ENCODE data around the gene SYCP2L.

The SYCP2L gene

DNA sequence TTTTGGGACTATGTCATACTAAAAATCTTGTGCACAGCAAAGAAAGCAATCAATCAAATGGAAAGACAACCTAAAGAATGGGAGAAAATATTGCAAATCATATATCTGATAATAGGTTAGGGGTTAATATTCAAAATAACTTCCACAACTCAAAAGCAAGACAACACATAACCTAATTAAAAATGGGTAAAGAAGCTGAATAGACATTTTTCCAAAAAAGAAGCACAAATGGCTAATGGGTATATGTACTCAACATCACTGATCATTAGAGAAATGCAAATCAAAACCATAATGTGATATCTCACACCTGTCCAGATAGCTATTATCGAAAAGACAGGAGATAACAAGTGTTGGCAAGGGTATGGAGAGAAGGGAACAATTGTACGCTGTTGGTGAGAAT is 53.0 kb downstream of the SYCP2L start:
- no peak overlapping the region for H3K4me3 ChIP-seq (ENCODE audit: low read length)
- TF ChIP-seq, protein P1, sequence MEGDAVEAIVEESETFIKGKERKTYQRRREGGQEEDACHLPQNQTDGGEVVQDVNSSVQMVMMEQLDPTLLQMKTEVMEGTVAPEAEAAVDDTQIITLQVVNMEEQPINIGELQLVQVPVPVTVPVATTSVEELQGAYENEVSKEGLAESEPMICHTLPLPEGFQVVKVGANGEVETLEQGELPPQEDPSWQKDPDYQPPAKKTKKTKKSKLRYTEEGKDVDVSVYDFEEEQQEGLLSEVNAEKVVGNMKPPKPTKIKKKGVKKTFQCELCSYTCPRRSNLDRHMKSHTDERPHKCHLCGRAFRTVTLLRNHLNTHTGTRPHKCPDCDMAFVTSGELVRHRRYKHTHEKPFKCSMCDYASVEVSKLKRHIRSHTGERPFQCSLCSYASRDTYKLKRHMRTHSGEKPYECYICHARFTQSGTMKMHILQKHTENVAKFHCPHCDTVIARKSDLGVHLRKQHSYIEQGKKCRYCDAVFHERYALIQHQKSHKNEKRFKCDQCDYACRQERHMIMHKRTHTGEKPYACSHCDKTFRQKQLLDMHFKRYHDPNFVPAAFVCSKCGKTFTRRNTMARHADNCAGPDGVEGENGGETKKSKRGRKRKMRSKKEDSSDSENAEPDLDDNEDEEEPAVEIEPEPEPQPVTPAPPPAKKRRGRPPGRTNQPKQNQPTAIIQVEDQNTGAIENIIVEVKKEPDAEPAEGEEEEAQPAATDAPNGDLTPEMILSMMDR (conservative IDR thresholded peaks at IDR 0.05; ENCODE audit: low read length), result no peak
- DNase-seq (ENCODE audit: low read depth), result no peak

DNA sequence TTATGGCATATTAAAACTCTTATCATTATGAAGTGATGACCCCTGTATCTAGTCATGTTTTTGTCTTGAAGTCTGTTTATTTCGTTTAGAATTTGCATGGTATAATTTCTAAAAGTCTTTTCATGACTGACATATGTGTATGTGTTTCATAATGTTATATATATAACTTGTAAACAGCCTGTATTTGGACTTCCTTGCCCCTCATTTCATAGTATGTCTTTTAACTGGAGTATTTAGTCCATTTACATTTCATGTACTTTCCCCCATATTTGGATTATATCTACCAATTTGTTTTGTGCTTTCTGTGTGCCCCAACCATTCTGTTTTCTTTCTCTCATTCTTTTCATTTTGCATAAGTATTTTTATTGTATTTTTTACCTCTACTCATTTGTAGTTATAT is 59.0 kb downstream of the SYCP2L start:
- TF ChIP-seq, protein P1 (conservative IDR thresholded peaks at IDR 0.05; ENCODE audit: low read length), result no peak
- H3K4me3 ChIP-seq (ENCODE audit: low read length), result no peak overlapping the region
- no peak for DNase-seq (ENCODE audit: low read depth)

DNA sequence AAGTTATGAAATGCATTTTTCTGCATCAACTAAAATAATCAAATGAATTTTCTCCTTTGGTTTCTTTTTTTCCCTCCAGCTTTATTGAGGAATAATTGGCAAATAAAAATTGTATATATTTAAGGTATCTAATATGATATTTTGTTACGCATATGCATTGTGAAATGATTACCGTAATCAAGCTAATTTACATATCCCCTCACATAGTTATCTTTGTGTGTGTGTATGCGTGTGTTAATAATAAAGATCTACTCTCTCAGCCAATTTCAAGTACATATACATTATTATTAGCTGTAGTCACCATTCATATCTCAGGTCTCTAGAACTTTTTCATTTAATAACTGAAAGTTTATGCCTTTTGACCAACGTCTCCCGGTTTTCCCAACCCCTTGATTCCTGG is 61.1 kb downstream of the SYCP2L start:
- TF ChIP-seq, protein P1 (conservative IDR thresholded peaks at IDR 0.05; ENCODE audit: low read length), result no peak
- DNase-seq (ENCODE audit: low read depth), result no peak
- no peak overlapping the region for H3K4me3 ChIP-seq (ENCODE audit: low read length)

DNA sequence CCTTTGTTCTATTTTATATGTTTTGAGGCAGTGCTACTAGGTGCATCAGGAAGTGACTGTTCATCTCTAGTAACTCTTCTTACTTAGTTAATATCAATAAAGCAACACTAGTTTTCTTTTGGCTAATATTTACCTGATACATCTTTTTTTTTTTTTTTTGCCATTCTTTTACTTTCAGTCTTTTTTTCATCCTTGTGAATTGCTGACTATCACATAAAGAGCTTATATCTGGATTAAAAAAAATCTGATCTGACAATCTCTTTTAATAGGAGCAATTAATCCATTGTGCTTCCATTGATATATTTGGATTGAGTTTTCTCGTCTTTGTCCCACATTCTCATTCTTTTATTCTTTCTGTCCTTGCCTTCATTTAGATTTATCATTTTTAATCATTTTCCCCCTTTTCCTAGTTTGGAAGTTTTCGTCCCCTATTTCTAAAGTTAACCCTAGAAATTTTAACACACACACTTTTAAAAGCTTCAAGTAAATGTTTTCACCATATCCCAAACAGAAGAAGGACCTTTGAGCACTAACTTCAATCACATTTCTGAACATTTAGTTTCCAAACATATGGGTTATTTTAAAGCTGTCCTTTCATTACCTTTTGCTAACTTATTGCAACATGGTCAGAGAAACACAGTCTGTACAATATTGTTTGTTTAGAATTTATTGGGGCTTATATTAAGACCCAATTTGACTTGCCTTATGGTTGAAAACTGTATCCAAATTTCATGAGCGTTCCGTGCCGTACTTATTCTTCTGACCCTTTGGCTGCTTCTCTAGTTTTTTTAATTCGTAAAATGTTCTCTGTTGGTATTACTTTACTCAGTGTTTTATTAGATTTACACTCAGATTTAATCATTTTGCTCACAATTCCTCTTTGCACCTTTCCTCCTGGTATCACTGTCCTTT is 63.0 kb downstream of the SYCP2L start:
- no peak for DNase-seq (ENCODE audit: low read depth)
- H3K4me3 ChIP-seq (ENCODE audit: low read length), result no peak overlapping the region
- TF ChIP-seq, protein P1 (conservative IDR thresholded peaks at IDR 0.05; ENCODE audit: low read length), result no peak

DNA sequence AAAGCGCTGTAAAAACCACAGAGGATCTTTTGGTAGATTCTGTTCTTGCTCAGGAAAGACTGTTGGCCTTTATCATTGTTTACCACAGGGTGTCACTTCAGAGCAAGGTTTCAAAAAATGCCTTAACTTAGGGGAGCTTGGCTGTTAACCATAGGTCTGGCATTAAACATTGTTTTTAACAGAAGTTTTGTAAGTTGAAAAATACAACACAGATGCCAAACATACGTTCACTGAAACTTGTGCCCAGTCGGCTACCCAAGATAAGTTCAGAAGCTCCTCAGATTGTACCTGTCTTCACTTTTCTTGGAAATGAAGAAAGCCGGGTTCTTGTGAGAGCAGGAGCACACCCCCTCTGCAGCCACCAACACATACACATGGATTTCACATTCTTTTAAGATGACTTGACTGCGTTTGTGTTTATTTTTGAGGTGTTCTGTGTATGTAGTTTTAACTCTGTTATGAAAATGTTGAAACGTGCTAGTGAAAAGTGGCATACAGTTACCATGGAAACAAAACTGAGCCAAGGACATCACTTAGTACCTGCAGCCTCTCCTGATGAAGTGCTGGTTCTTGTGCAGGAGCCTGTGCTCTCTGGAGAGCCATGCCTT is 64.9 kb downstream of the SYCP2L start:
- no peak overlapping the region for H3K4me3 ChIP-seq (ENCODE audit: low read length)
- DNase-seq (ENCODE audit: low read depth), result peak; percentile 62
- TF ChIP-seq, protein P1 (conservative IDR thresholded peaks at IDR 0.05; ENCODE audit: low read length), result peak; percentile 86

DNA sequence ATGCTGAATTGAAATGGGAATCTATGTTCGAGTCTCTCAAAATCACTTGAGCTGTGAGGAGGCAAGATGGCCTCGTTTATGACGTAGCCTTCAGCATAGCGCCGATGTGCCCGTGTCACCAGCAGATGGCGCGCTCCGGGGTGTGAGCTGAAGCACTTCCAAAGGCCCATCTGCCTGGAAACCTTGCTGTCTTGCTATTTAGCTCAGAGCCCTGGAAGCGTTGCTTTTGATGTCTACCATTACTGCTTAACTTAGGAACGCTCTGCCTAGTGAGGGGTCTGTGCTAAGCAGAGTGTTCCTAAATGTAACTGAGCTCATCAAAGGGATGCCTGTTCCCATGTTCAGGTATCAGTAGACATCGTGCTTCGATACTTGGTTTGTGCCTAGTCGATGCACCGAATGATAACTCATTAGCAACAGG is 67.7 kb downstream of the SYCP2L start:
- TF ChIP-seq, protein P1 (conservative IDR thresholded peaks at IDR 0.05; ENCODE audit: low read length), result peak; percentile 89
- H3K4me3 ChIP-seq (ENCODE audit: low read length), result no peak overlapping the region
- DNase-seq (ENCODE audit: low read depth), result peak; percentile 71

DNA sequence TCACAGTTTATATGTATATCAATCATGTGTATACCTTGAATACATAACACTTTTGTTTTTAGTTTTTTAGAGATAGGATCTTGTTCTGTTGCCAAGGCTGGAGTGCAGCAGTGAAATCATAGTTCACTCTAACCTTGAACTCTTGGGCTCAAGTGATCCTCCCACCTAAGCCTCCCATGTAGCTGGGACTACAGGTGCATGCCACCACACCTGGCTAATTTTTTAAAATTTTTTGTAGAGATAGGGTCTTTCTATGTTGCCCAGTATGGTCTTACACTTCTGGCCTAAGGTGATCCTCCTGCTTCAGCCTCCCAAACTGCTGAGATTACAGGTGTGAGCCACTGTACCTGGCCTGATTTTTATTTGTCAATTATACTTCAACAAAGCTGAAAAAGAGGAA is 69.9 kb downstream of the SYCP2L start:
- no peak overlapping the region for H3K4me3 ChIP-seq (ENCODE audit: low read length)
- no peak for DNase-seq (ENCODE audit: low read depth)
- TF ChIP-seq, protein P1 (conservative IDR thresholded peaks at IDR 0.05; ENCODE audit: low read length), result no peak

Data from AG10803 (cell line).